ENCODE measurements around the gene NTRK2. TPM values are rescaled to one million over a fixed set of nuclear protein-coding genes. Genes with fewer than 3 reads are reported as not detected.
"Not testable (repeated sequence)": the region's sequence is repeated elsewhere in the genome, so short reads cannot be mapped to it uniquely, and the experiment has no call there.

Gene NTRK2
- total RNA-seq, 1 donor from 2014 or later: 266 TPM

- DNase-seq: no peak
Measured at GRCh38 chr9:84894859-84895258, 225.3 kb downstream of the NTRK2 start.

DNA sequence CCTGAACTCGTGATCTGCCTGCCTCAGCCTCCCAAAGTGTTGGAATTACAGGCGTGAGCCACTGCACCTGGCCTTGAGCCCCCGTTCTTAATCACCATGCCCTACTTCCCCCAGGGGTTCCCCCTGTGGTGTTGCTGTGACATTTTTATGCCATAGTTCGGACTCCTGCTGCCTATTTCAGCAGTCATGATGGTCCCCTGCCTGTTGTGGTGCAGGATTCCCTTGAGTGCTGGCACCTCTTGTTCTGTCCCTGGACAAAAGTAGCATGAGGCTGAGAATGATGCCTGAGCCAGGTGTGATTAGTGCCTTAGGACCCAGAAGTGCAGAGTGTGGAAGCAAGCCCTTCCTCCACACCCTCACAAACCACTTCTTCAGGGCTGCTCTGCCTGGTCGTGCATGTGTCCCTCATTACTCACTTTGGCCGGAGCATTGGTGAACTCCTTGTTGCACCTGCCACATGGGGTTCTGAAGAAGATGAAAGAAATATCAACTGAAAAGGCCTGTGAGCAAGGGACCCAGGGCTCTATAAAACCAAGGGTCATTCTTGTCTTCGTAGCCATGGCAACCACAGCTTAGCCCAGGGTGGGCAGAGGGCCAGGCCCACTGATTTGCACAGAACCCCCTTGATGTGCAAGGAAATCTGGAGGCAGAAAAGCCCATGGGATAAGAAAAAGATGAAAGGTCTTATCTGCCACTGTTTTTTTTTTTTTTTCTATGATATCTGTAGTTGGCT lies 228.0 kb downstream of the NTRK2 start:
- DNase-seq: no peak

DNA sequence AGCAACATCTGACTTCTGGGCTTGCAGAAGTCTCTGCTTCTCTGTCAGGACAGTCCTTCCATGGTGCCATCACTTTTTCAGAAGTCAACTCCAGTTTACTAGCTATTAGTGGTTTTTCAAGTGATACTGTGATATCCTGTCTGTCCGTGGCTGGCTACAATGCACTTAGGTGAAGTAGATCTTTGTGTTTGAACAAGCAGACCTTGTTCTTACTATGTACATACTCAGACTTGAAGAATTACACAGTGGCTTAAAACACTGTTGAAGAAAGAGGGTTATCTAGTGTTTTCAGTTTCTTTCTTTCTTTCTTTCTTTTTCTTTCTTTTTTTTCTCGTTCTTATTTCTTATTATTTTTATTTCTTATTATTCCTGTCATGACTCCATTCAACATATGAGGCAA lies 228.7 kb downstream of the NTRK2 start:
- DNase-seq: no peak

DNA sequence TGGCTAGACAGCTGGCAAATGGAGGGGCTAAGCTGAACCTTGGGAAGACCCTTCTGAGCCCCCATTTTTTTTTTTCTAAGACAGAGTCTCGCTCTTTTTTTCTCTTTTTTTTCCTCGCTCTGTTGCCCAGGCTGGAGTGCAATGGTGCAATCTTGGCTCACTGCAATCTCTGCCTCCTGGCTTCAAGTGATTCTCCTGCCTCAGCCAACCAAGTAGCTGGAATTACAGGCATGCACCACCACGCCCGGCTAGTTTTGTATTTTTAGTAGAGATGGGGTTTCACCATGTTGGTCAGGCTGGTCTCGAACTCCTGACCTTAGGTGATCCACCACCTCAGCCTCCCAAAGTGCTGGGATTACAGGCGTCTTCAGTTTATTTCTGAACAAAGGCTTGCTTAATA lies 229.1 kb downstream of the NTRK2 start:
- not testable (repeated sequence) for DNase-seq

- DNase-seq: no peak
Measured at GRCh38 chr9:84899326-84899725, 229.8 kb downstream of the NTRK2 start.

- DNase-seq: no peak
Measured at GRCh38 chr9:84900421-84900820, 230.9 kb downstream of the NTRK2 start.

DNA sequence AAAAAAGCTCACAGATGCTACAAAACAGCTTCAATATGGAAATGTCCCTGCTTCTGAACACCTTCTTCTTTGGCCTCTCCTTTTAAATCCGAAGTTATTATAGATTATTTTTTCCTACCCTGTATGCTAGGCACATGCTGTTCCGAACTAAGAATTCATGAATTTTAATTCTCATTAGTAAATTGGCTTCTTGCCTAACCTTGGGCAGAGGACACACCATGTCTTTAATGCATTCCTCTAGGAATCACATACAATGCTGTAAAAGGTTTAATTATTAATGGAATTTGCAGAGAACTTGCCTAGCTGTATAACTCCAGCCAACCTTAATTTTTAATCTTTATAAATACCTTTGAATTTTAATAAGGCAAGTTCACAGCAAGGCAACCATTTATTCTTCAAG lies 234.4 kb downstream of the NTRK2 start:
- DNase-seq: no peak

- no peak for DNase-seq
Measured at GRCh38 chr9:84916769-84917168, 247.2 kb downstream of the NTRK2 start.

- DNase-seq: peak; percentile 58
Measured at GRCh38 chr9:84917366-84918070, 248.0 kb downstream of the NTRK2 start.

- DNase-seq: no peak
Measured at GRCh38 chr9:84919440-84919839, 249.9 kb downstream of the NTRK2 start.

DNA sequence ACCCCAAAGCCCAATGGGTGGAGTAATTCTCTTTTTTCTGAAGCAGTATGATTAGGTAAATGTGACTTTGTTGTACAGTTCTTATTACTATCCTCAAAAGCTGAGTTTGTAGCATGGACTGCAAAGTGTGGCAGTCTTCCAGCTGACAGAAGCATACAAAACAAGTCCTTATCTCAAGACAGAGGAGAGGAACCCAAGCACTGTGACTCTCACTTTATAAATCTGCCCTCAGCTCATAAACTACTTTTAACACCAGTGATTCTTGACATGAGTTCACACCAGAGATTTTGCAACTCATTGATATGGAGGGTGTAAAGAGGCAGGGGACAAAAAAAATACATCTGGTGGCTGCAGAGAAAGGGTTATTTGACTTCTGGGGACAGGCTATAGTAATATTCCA lies 251.6 kb downstream of the NTRK2 start:
- no peak for DNase-seq

- no peak for DNase-seq
Measured at GRCh38 chr9:84922051-84922450, 252.5 kb downstream of the NTRK2 start.

DNA sequence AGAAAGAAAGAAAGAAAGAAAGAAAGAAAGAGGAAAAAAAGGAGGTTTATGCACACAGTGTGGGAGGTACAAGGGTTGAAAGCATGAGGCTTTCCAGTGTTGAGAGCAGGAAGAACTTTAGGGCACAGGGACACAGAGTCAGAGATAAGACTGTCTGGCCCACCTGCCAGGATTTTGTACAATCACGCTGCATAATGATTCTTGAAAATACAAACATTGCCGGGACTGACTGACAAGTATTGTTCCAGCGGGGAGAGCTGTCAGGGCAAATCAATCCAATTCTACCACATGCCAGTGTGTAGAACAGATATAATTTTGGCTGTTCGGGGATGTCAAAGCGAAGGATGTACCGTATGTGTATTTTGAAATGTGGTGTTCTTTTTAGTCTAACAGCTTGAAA lies 254.7 kb downstream of the NTRK2 start:
- no peak for DNase-seq

DNA sequence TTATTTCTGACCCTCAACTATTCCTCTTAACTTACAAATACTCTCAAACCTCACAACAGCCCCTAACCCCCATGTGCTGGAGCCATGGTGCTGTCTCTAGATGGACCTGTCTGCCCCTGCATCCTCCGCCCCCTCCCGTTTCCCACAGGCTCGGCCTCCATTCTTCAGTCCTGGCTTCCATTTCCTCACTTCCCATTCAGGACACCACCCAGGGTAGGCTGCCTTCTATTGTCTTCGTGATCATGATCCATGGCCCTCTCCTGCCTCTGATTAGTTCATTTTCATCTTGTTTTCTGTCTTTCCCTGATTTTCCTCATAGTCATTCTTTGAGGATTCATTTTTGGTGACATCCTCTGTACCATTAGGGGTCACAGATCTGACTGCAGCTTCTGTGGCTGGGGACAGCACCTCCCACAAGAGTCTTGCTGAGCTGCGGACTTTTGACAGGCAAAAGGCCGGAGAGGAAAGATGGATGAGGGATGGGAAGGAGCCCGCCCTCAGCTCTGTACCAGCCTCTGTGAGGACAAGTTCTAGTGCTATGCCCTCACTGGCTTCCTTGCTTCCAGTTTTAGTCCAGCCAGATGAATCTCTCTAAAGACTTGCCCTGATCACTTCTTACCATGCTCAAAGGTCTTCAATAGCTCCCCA lies 255.8 kb downstream of the NTRK2 start:
- DNase-seq: no peak

- DNase-seq: no peak
Measured at GRCh38 chr9:84926793-84927192, 257.3 kb downstream of the NTRK2 start.

GRCh38 chr9:84928419-84928818 lies 258.9 kb downstream of the NTRK2 start:
- DNase-seq: no peak

GRCh38 chr9:84929068-84929467 lies 259.5 kb downstream of the NTRK2 start:
- DNase-seq: no peak

DNA sequence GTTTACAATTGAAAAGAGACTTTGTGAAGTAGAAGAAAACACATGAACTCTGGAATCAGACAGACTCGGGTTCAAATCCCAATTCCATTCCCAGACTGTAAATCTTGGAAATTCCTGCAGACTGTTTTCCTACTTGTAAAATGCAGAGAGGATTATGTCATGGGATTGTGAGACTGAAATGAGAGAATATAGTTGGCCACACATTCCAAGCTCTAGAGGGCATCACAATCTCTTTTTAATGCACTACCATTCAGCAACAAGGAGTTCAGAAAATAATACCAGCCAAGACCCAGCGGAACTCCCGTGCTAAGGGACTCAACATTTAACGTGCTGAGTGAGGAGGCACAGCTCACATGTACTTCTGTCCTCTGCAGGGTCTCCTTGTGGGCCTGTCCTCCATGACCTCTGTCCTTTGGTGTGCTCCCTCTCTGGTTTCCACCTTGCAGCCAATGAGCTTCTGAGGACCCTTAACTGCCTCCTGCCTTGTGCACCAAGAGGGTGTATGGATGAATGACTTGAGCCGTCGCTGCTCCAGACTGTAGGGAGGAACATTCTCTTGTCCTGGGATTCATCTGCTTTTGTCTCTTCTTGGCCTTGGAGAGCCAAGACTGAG lies 263.5 kb downstream of the NTRK2 start:
- no peak for DNase-seq

DNA sequence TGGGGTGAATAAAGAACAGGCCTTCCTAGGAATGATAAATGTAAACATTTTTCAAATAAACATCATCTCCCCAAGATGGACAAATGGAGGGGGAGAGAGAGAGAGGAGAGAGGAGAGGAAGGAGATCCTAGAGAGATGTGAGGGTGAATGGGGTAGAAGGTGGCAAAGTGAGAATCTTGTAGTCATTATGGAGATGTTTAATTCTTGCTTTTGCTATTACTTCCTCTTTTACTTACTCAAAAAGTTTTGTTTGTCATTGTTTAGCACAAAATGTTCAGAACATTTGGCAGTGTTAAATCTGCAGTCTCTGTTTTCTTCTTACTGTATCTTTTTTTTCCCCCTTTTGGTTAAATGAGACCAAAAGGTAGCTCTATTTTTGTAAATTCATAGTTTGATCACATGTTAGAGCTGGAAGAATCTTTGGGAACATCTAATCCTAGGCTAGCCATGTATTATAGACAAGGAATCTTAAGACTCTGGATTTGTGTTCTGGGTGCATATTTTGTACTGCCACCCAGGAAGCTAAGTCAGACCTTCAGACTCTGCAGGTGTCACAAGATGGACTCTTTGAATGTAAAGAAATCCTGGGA lies 266.1 kb downstream of the NTRK2 start:
- no peak for DNase-seq

GRCh38 chr9:84937180-84937579 lies 267.7 kb downstream of the NTRK2 start:
- DNase-seq: no peak

DNA sequence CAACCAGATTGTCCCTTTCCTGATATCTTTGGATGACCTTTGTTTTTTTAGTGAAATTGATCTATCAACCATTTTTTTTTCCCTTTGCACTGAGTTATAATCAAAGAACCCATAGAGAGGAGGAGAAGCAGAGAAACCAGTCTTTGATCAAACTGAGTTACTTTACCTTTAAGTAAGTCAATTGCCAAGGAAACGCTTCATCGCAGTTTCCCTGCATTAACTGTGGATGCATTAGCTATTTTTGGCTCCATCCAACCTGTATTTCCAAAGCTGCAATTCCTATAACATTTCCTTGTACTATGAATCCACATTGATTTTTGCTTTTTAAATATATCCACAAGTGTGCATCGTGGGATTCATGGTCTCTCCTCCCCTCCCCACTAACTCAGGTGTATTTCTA lies 268.1 kb downstream of the NTRK2 start:
- no peak for DNase-seq

DNA sequence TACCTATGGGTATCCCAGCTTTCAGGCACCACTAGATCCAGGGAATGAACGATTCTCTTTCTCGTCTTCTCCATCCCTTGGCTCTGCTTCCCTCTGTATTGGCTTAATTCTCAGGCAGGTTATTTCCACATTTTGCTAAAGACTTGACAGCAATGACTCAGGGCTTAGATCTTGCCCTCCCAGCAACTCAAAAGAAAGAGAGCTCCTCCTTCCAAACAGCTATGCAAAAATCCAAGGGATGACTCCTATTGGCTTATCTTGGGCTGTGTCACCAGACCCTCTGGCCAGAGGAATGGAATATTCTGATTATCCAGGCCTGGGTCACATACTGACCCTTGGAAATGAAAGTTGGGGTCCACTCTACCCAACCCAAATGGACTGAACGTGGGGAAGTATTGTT lies 270.2 kb downstream of the NTRK2 start:
- DNase-seq: no peak

- DNase-seq: peak; percentile 33
Measured at GRCh38 chr9:84940294-84940693, 270.8 kb downstream of the NTRK2 start.

Measured in occipital lobe (tissue), 2 donors.